ENCODE data around the gene ERGIC2.

The ERGIC2 gene

GRCh38 chr12:29425722-29426121 is 44.8 kb upstream of the ERGIC2 start:
- DNase-seq (ENCODE audit: low read depth), result no peak
- TF ChIP-seq CTCF (conservative IDR thresholded peaks at IDR 0.05; ENCODE audit: control insufficient read depth, insufficient read depth, low read depth, low read length), result no peak
- no peak overlapping the region for H3K4me3 ChIP-seq (ENCODE audit: control insufficient read depth, low read depth, low read length)

GRCh38 chr12:29416748-29417147 is 35.8 kb upstream of the ERGIC2 start:
- no peak for DNase-seq (ENCODE audit: low read depth)
- TF ChIP-seq CTCF (conservative IDR thresholded peaks at IDR 0.05; ENCODE audit: control insufficient read depth, insufficient read depth, low read depth, low read length), result no peak
- H3K4me3 ChIP-seq (ENCODE audit: control insufficient read depth, low read depth, low read length), result no peak overlapping the region

GRCh38 chr12:29415111-29415510 is 34.1 kb upstream of the ERGIC2 start:
- no peak for DNase-seq (ENCODE audit: low read depth)
- H3K4me3 ChIP-seq (ENCODE audit: control insufficient read depth, low read depth, low read length), result no peak overlapping the region
- no peak for TF ChIP-seq CTCF (conservative IDR thresholded peaks at IDR 0.05; ENCODE audit: control insufficient read depth, insufficient read depth, low read depth, low read length)

GRCh38 chr12:29414368-29414767 is 33.4 kb upstream of the ERGIC2 start:
- H3K4me3 ChIP-seq (ENCODE audit: control insufficient read depth, low read depth, low read length), result no peak overlapping the region
- no peak for TF ChIP-seq CTCF (conservative IDR thresholded peaks at IDR 0.05; ENCODE audit: control insufficient read depth, insufficient read depth, low read depth, low read length)
- no peak for DNase-seq (ENCODE audit: low read depth)

GRCh38 chr12:29405561-29405960 is 24.6 kb upstream of the ERGIC2 start:
- no peak for DNase-seq (ENCODE audit: low read depth)
- no peak for TF ChIP-seq CTCF (conservative IDR thresholded peaks at IDR 0.05; ENCODE audit: control insufficient read depth, insufficient read depth, low read depth, low read length)
- no peak overlapping the region for H3K4me3 ChIP-seq (ENCODE audit: control insufficient read depth, low read depth, low read length)

GRCh38 chr12:29403991-29404390 is 23.0 kb upstream of the ERGIC2 start:
- TF ChIP-seq CTCF (conservative IDR thresholded peaks at IDR 0.05; ENCODE audit: control insufficient read depth, insufficient read depth, low read depth, low read length), result no peak
- no peak overlapping the region for H3K4me3 ChIP-seq (ENCODE audit: control insufficient read depth, low read depth, low read length)
- DNase-seq (ENCODE audit: low read depth), result no peak

- TF ChIP-seq CTCF (conservative IDR thresholded peaks at IDR 0.05; ENCODE audit: control insufficient read depth, insufficient read depth, low read depth, low read length), result no peak
- DNase-seq (ENCODE audit: low read depth), result no peak
- no peak overlapping the region for H3K4me3 ChIP-seq (ENCODE audit: control insufficient read depth, low read depth, low read length)
Observed at GRCh38 chr12:29402437-29402836, 21.5 kb upstream of the ERGIC2 start.
